HCT116 (cell line): ENCODE data around the gene TEX12.

ENCODE experiments used
- CBX3 ChIP-seq: IDR thresholded peaks from 2 replicates; pipeline ENCODE4 v1.6.1; 2012; ENCODE audit warnings: low read depth
- CEBPB ChIP-seq: IDR thresholded peaks from 2 replicates; pipeline ENCODE4 v1.6.1; 2012; ENCODE audit warnings: low read depth
- CTCF ChIP-seq, 3 experiments: fragments of 200-600 bp in 1 of 3; sonication (generic) in 1 of 3; IDR thresholded peaks in 2 of 3; conservative IDR thresholded peaks in 1 of 3; 2 replicates each; pipeline ENCODE4 v1.5.1; 2012 to 2017; ENCODE audit warnings: low read depth in 2 of 3, low read length in 2 of 3, antibody characterized with exemption in 1 of 3, borderline replicate concordance in 1 of 3, control low read depth in 1 of 3, mild to moderate bottlenecking in 1 of 3, mixed read lengths in 1 of 3, mixed run types in 1 of 3, moderate library complexity in 1 of 3; ENCODE audit not compliant: insufficient read depth in 1 of 3
- EGR1 ChIP-seq: IDR thresholded peaks from 2 replicates; pipeline ENCODE4 v1.6.1; 2012; ENCODE audit warnings: low read depth
- EZH2 ChIP-seq: fragments of 200-600 bp; sonication (generic); IDR thresholded peaks from 2 replicates; pipeline ENCODE4 v1.6.1; 2017; ENCODE audit warnings: antibody characterized with exemption, mixed run types
- EZH2phosphoT487 ChIP-seq: fragments of 200-600 bp; IDR thresholded peaks from 2 replicates; pipeline ENCODE4 v1.6.1; 2018; ENCODE audit warnings: antibody characterized with exemption, borderline replicate concordance
- POLR2A ChIP-seq: IDR thresholded peaks from 2 replicates; pipeline ENCODE4 v1.7.0; 2011; ENCODE audit warnings: borderline replicate concordance; ENCODE audit not compliant: insufficient read depth, insufficient read length; ENCODE audit errors: extremely low read depth
- POLR2AphosphoS5 ChIP-seq: IDR thresholded peaks from 2 replicates; pipeline ENCODE4 v1.6.1; 2011; ENCODE audit warnings: mild to moderate bottlenecking, low read depth, low read length, moderate library complexity
- SP1 ChIP-seq: IDR thresholded peaks from 2 replicates; pipeline ENCODE4 v1.6.1; 2012; ENCODE audit warnings: low read depth
- TCF7L2 ChIP-seq: IDR thresholded peaks from 2 replicates; pipeline ENCODE4 v1.7.0; 2011; ENCODE audit warnings: borderline replicate concordance, inconsistent platforms; ENCODE audit not compliant: insufficient read depth, insufficient read length; ENCODE audit errors: extremely low read depth
- ZFX ChIP-seq: fragments of 450-650 bp; IDR thresholded peaks from 2 replicates; pipeline ENCODE4 v1.6.1; 2017
- TF ChIP-seq, protein P1 (sequence below): IDR thresholded peaks from 2 replicates; pipeline ENCODE4 v1.6.1; 2012
- TF ChIP-seq, protein P2 (sequence below): IDR thresholded peaks from 2 replicates; pipeline ENCODE4 v1.6.1; 2012

GRCh38 chr11:112216561-112217105, 49.5 kb downstream of the TEX12 start:
- TF ChIP-seq POLR2AphosphoS5 = no peak
- no peak for TF ChIP-seq CTCF (IDR thresholded peaks at IDR 0.05 in 2 of 3, conservative IDR thresholded peaks at IDR 0.05 in 1 of 3; ENCODE audit: borderline replicate concordance in 1 of 3, insufficient read depth in 1 of 3, low read depth in 2 of 3, low read length in 2 of 3)
- no peak for TF ChIP-seq POLR2A
- no peak for TF ChIP-seq EZH2
- no peak for TF ChIP-seq TCF7L2
- TF ChIP-seq, protein P1, sequence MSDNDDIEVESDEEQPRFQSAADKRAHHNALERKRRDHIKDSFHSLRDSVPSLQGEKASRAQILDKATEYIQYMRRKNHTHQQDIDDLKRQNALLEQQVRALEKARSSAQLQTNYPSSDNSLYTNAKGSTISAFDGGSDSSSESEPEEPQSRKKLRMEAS = no peak
- no peak for TF ChIP-seq ZFX
- no peak for TF ChIP-seq EZH2phosphoT487
- no peak for TF ChIP-seq CEBPB
- TF ChIP-seq, protein P2, sequence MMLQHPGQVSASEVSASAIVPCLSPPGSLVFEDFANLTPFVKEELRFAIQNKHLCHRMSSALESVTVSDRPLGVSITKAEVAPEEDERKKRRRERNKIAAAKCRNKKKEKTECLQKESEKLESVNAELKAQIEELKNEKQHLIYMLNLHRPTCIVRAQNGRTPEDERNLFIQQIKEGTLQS = no peak
- TF ChIP-seq CBX3 = no peak
- no peak for TF ChIP-seq SP1
- no peak for TF ChIP-seq EGR1
